GM18861 (cell line): ENCODE measurements around the gene CCP110.
A peak's percentile ranks its signal among the peaks of the same experiment; 100 is the strongest.
"Not testable (repeated sequence)": the region's sequence is repeated elsewhere in the genome, so short reads cannot be mapped to it uniquely, and the experiment has no call there.

Experiments used
- ATAC-seq: cut with Tn5 transposase; IDR thresholded peaks from one replicate; pipeline ENCODE4 v1.9.1; 2021; ENCODE audit not compliant: unreplicated experiment

The CCP110 gene

GRCh38 chr16:19543278-19543996 is 19.7 kb downstream of the CCP110 start:
- ATAC-seq = not testable (repeated sequence)

DNA sequence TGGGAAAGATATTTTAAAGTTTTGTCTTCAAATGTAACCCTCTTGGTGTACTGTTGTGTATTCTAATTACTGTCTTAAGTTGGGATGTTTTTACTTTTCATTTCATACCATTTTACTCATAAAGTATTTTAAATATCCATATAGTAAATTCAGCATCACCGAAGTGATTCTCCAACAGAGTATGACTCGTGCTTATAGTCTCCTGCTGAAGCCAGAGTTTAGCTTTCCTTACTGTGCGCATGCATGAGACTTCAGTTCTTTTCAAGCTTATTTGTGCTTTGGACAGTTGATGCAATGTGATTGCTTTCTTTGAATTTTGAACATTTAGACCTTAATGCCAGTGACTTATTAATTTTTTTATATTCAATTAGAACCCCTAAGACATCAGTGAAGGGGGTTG is 24.4 kb downstream of the CCP110 start:
- ATAC-seq = no peak

DNA sequence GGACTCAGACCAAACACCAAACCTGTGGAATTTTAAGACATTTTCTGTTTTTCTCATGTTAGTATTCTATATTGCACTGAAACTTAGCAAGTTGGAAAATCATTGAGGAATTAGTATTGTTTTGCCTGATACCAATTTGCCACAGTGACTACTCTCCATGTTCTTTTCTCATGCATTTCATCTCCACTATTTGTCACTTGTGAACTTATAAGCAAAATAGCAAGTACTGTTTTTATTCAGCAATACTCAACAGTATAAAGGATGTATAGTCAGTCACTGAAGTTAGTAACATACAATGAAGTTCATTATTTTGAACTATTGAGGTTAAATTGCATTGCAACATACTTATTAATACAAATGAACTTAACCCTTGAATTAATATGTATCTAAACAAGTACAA is 25.9 kb downstream of the CCP110 start:
- ATAC-seq = no peak

DNA sequence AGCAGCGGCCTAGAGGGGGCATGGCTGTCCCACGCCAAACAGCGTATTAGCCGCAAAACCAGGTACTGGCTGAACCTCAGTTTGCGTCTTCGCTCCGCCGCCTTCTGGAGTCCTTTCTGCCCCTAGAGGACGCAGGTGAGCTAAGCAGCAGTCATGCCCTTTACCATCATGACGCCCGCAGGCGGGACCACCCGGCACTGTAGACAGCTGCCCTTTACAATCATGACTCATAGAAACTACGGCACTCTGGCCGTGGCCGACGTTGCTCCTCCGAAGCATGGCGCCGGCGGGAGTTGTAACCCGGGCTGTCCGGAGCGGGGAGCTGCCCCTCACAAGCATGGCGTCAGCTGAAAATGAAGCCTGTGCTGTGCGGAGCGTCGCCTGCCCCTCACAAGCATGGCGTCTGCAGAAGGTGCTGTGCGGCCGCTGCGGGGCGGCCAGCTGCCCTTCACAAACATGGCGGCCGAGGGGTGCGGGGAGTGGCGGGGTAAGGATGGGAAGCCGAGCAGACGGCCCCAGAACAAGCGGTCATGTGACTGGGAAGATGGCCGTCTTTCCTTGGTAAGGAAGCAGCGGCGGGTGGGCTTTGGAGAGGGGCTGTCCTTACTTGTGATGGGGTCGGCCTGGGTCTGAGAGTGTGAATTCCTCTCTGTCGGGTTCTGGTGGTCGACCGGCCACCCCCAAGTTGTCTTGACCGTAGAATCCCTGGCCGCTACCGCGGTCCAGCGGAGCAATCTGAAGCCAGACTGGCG is 31.6 kb downstream of the CCP110 start, which contains the start of gene VPS35L:
TSS of gene VPS35L (plus strand) at position 518 of the 752 bp plus-strand sequence. CDS start at position 545, 27 bp downstream.
- ATAC-seq = peak; percentile 96

GRCh38 chr16:19555938-19556771 is 32.4 kb downstream of the CCP110 start:
- no peak for ATAC-seq

GRCh38 chr16:19559242-19559910 is 35.6 kb downstream of the CCP110 start:
- ATAC-seq = no peak

- no peak for ATAC-seq
Observed at GRCh38 chr16:19560078-19560477, 36.3 kb downstream of the CCP110 start.

DNA sequence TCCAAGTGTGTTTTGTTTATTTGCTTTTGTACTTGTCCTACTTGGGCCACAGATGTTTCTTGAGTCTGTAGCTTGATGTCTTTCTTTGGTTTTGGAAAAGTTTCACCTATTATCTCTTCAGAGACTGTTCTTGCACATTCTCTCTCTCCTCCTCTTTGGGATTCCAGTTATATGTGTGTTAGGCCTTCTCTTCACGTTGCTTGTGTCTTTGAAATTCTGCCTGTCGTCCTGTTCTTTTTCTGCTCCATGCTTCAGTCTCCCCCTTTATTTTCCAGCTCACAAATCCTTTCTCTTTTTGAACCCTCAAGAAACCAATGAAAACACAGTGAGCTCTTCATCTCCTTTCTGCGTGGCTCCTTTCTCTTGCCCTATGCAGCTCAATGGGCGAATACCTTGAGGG is 39.6 kb downstream of the CCP110 start:
- ATAC-seq = no peak

DNA sequence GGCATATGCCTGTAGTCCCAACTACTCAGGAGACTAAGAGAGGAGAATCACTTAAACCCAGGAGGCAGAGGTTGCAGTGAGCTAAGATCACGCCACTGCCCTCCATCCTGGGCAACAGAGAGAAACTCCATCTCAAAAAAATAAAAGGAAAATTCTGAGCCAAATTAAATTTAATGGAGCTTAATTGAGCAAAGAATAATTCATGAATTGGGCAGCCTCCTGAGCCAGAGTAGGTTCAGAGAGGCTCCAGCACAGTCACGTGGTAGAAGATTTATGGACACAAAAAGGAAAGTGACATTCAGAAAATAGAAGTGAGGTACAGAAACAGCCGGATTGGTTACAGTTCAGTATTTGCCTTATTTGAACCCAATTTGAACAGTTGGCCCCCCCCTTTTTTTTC is 42.6 kb downstream of the CCP110 start:
- no peak for ATAC-seq

- no peak for ATAC-seq
Observed at GRCh38 chr16:19567560-19567959, 43.8 kb downstream of the CCP110 start.

GRCh38 chr16:19573997-19574396 is 50.3 kb downstream of the CCP110 start:
- ATAC-seq = no peak

DNA sequence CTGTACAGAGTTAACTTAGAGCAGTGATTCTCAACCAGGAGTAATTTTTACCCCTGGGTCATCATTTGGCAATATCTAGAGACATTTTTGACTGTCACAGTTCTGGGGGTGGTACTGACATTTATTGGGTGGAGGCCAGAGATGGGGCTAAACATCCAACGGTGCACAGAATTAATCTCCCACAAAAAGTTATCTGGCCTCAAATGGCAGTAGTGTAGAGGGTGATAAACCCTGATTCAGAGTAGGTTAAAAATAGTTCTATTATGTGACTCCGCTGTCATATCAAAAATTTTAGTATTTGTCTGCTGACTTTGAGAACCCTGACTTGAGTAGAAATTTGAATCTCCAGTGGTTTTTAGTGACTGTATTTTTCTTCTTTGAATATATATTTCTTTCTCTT is 50.9 kb downstream of the CCP110 start:
- ATAC-seq = no peak

- ATAC-seq = no peak
Observed at GRCh38 chr16:19578378-19578971, 54.7 kb downstream of the CCP110 start.

DNA sequence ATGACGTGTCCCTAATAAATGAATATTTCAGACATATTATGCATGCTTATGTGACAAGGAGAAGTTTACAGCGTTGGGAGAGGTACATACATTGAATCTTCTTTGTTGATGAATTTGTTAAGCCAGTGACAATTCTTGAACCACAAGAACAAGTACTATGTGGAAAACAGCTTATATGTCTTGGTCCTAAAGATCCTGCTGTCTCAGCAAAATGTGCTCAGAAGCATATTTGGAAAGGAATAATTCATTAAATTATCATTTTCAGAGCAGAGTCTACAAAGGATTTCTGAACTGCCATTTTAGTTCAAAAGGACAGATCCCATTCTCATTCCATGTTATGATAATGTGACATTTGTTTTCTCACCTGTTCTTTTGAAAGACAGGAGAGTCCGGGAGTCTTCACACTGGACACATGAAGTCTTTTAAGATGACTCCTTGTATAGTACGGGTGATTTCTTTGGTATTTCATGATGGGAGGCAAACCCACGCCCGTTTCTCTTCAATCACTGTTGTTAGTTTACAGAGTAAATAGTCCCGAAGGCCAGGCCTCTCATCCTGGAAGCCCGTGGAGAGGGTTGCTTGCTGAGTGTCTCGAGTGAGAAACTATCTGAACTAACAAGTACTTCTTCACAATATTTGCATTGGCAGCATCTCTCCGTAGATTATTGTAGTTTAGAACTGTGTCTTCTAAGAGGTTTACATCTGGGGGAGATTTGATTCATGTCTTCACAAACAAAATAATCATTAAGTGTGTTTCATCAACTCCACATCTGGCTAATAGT is 58.5 kb downstream of the CCP110 start:
- ATAC-seq = no peak

GRCh38 chr16:19583665-19584300 is 60.0 kb downstream of the CCP110 start:
- ATAC-seq = no peak

GRCh38 chr16:19588661-19589060 is 64.9 kb downstream of the CCP110 start:
- ATAC-seq = no peak

GRCh38 chr16:19589106-19589505 is 65.4 kb downstream of the CCP110 start:
- no peak for ATAC-seq

DNA sequence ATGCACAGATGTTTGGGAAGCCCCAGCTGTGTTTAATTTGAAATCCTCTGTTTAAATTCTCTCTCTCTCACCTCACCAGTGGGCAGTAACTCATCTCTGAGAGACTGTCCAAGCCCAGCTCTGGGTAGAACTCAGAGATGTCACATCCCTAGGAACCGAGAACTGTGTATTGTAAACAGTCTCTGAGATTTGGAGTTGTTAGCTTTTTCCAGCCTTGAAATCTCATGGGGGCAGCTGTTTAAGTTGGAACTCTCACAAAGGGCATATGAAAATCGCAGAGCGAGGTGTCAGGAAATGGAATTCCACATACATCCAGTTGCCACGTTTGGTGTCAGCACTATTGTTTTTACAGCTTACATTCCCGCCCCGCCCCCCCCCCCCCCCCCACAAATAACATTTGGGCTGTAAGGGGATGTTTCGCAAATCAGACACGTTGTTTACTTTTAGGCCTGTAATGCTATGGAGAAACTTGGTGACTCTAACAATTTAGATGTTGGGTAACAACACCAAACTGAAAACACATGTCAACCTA is 66.1 kb downstream of the CCP110 start:
- ATAC-seq = no peak
